Activated naive CD8-positive, alpha-beta T cell treated with anti-CD3 and anti-CD28 coated beads, Interleukin-2, amount 10 ng/mL, durations not matched to agents 7 days and 5 days (primary cell): ENCODE results near the gene BDKRB2. TPM values are rescaled to one million over a fixed set of nuclear protein-coding genes. Genes with fewer than 3 reads are reported as not detected.

Experiments used
- ATAC-seq: fragments of 150-1000 bp; cut with Tn5 transposase; one replicate; pipeline ENCODE4 v1.10.0; 2021; ENCODE audit warnings: low read depth, moderate library complexity
- POLR2A ChIA-PET: fragments of 350-600 bp; sonication (Branson Sonifier 250); formaldehyde crosslinking; loops from one replicate; lab custom pipeline; 2021; ENCODE audit warnings: antibody characterized with exemption; lab: Charles Lee
- DNase-seq: peaks from one replicate; pipeline ENCODE4 v3.0.0; 2021
- H3K27ac Mint-ChIP-seq: one replicate; pipeline ENCODE4 v1.8.0; 2022; ENCODE audit warnings: mild to moderate bottlenecking, mixed read lengths
- H3K27me3 Mint-ChIP-seq: one replicate; pipeline ENCODE4 v1.8.0; 2022; ENCODE audit warnings: mild to moderate bottlenecking, moderate library complexity, mixed read lengths
- H3K36me3 Mint-ChIP-seq: one replicate; pipeline ENCODE4 v1.8.0; 2021; ENCODE audit warnings: mild to moderate bottlenecking, mixed read lengths
- H3K4me1 Mint-ChIP-seq: one replicate; pipeline ENCODE4 v1.8.0; 2021; ENCODE audit warnings: mixed read lengths
- H3K4me3 Mint-ChIP-seq: one replicate; pipeline ENCODE4 v1.8.0; 2022; ENCODE audit warnings: mild to moderate bottlenecking, moderate library complexity, mixed read lengths
- H3K9me3 Mint-ChIP-seq: one replicate; pipeline ENCODE4 v1.8.0; 2021; ENCODE audit warnings: mixed read lengths
- total RNA-seq, 2 experiments: library from RNA; stranded (reverse); gene quantifications; one replicate each; pipeline ENCODE4 v1.2.3, GENCODE V29; 2021

BDKRB2 gene
- total RNA-seq, 2 experiments from 2014 or later = not detected

DNA sequence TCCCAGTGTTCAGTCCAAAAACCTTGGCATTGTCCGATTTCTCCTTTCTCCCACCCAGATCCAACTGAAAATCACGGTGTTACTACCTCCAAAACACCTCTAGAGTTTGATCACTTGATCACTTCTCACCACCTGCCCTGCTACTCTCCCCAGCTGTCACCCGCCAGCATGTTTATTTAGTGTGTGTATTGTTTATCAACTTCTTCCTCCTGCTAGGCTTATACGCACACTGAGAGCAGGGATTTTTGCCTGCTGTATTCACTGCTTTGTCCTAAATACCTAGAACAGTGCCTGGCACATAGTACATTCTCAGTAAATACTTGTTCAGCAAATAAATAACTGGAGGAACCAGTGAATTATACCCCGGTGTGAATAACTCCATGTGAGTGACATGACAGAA, 56.4 kb downstream of the BDKRB2 start:
- POLR2A ChIA-PET = no interaction called here
- Mint-ChIP-seq H3K4me3 (no peak overlapping the region), H3K27me3 (peaks cover 24% of the 10 kb centered on the region), H3K36me3 (no peaks in the 10 kb centered on the region), H3K9me3 (no peaks in the 10 kb centered on the region), H3K27ac (no peak overlapping the region), H3K4me1 (no peaks in the 10 kb centered on the region)
- ATAC-seq (no peak), DNase-seq (no peak)

DNA sequence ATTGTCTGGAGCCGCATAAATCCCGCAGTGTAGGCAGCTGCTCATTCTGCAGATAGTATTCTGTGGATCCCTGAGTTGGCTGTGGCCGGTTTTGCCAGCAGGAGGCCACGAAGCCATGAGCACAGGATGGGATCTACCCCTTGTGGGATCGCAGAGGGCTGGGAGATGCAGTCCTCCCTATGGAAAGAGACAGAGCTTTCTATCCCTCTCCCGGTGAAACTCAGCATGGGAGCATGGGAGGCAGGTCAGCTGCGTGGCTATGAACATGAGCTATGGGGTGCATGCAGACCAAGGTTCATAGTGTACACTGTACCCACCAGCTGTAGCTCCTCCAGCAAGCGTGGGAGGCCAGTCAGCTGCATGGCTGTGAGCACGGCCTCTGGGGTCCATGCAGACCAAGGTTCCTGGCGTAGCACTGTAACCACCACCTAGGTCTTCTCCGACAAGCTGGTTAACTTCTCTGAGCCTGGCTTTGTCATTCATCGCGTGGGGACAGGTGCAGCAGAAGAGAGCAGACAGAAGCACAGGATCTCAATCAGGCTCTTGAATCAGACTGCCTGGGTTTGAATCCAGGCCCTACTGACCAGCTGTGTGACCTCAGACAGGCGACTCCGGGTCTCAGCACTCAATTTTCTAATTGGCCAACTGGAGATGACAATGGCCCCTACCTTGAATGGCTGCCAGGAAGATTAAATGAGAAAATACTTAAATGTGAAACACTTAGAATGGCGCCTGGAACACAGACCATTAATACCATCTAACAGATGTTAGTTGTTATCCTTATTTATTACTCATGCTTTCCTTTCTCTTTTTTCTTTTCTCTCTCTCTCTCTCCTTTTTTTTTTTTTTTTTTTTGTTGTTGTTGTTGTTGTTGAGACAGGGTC, 57.4 kb downstream of the BDKRB2 start:
- Mint-ChIP-seq H3K9me3 (no peaks in the 10 kb centered on the region), H3K36me3 (no peaks in the 10 kb centered on the region), H3K27me3 (peaks cover 20% of the 10 kb centered on the region), H3K27ac (no peak overlapping the region), H3K4me3 (no peak overlapping the region), H3K4me1 (no peaks in the 10 kb centered on the region)
- no peak for ATAC-seq
- DNase-seq = no peak
- POLR2A ChIA-PET = no interaction called here

DNA sequence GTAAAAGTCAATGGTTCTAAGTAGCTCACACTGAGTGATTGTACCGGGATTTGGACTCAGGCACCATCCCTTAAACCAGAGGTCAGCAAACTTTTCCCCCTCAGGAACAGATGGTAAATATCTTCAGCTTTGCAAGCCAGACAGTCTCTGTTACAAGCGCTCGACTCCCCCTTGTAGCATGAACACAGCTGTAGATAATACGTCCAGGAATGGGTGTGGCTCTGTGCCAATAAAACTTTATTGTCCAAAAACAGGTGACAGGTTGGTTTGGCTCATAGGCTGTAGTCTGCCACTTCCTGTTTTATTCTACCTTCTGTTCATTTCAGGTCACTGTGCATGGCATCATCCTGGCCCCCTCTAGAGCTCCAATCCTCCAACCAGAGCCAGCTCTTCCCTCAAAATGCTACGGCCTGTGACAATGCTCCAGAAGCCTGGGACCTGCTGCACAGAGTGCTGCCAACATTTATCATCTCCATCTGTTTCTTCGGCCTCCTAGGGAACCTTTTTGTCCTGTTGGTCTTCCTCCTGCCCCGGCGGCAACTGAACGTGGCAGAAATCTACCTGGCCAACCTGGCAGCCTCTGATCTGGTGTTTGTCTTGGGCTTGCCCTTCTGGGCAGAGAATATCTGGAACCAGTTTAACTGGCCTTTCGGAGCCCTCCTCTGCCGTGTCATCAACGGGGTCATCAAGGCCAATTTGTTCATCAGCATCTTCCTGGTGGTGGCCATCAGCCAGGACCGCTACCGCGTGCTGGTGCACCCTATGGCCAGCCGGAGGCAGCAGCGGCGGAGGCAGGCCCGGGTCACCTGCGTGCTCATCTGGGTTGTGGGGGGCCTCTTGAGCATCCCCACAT, 58.9 kb downstream of the BDKRB2 start:
- H3K4me1 Mint-ChIP-seq = no peaks in the 10 kb centered on the region
- H3K27ac Mint-ChIP-seq = no peak overlapping the region
- ATAC-seq = no peak
- H3K27me3 Mint-ChIP-seq = peaks cover 14% of the 10 kb centered on the region
- H3K9me3 Mint-ChIP-seq = no peaks in the 10 kb centered on the region
- no peaks in the 10 kb centered on the region for H3K36me3 Mint-ChIP-seq
- no peak overlapping the region for H3K4me3 Mint-ChIP-seq
- no peak for DNase-seq
- POLR2A ChIA-PET = no interaction called here

- Mint-ChIP-seq H3K27me3 (peaks cover 14% of the 10 kb centered on the region), H3K4me3 (no peak overlapping the region), H3K27ac (no peak overlapping the region), H3K9me3 (no peaks in the 10 kb centered on the region), H3K36me3 (no peaks in the 10 kb centered on the region), H3K4me1 (no peaks in the 10 kb centered on the region)
- POLR2A ChIA-PET = no interaction called here
- DNase-seq (no peak), ATAC-seq (no peak)
Measured at GRCh38 chr14:96264200-96264553, 59.5 kb downstream of the BDKRB2 start.

DNA sequence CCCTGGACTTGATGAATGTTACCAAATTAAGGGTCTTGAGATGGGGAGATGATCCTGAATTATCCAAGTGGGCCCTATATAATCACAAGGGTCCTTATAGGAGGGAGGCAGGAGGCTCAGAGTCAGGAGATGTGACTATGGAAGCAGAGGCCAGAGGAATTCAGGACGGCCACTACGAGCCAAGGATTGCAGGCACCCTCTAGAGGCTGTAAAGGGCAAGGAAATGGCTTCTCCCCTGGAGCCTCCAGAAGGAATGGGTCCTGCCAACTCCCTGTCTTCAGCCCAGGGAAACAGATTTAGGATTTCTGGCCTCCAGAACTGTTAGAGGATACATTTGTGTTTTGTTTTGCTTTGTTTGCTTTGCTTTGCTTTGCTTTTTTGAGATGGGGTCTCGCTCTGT, 60.2 kb downstream of the BDKRB2 start:
- H3K36me3 Mint-ChIP-seq = no peaks in the 10 kb centered on the region
- no peak overlapping the region for H3K4me3 Mint-ChIP-seq
- no peak for ATAC-seq
- POLR2A ChIA-PET = no interaction called here
- no peak overlapping the region for H3K27ac Mint-ChIP-seq
- DNase-seq = no peak
- H3K27me3 Mint-ChIP-seq = peaks cover 14% of the 10 kb centered on the region
- no peaks in the 10 kb centered on the region for H3K9me3 Mint-ChIP-seq
- no peaks in the 10 kb centered on the region for H3K4me1 Mint-ChIP-seq

DNA sequence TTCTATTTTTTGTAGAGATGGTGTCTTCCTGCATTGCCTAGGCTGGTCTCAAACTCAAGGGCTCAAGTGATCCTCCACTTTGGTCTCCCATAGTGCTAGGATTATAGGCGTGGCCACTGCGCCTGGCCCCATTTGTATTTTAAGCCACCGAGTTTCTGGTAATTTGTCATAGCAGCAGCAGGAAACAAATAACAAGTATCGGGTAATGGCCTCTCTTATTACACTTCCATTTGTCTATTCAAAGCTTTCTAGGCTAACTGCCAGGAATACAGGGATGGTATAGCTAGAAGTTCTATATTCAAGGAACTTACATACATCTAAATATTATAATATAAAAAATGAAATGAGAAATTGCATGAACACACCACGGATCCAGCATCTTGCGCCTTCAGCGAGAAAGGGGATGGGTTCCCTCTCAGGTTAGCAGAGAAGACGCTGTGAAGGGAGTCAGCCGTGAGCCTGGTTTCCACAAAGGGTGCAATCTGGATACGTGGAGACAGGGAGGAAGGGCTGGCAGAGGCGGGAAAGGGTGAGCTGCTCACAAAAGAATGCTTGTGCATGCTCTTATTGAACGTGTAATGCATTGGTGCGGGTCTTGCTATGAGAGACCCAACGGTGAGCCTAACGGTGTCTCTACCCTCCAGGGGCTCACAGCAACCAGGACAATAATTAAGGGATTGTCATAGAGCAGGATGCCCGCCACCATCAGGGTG, 60.9 kb downstream of the BDKRB2 start:
- no peaks in the 10 kb centered on the region for H3K36me3 Mint-ChIP-seq
- no peak overlapping the region for H3K4me3 Mint-ChIP-seq
- H3K27ac Mint-ChIP-seq = no peak overlapping the region
- DNase-seq (no peak), ATAC-seq (no peak)
- POLR2A ChIA-PET = no interaction called here
- H3K4me1 Mint-ChIP-seq = no peaks in the 10 kb centered on the region
- H3K9me3 Mint-ChIP-seq = no peaks in the 10 kb centered on the region
- peaks cover 13% of the 10 kb centered on the region for H3K27me3 Mint-ChIP-seq

GRCh38 chr14:96267336-96267735, 62.7 kb downstream of the BDKRB2 start:
- H3K27ac Mint-ChIP-seq = no peak overlapping the region
- no peaks in the 10 kb centered on the region for H3K9me3 Mint-ChIP-seq
- POLR2A ChIA-PET = no interaction called here
- H3K27me3 Mint-ChIP-seq = no peaks in the 10 kb centered on the region
- H3K4me1 Mint-ChIP-seq = no peaks in the 10 kb centered on the region
- no peaks in the 10 kb centered on the region for H3K36me3 Mint-ChIP-seq
- DNase-seq = no peak
- H3K4me3 Mint-ChIP-seq = no peak overlapping the region
- ATAC-seq = no peak

GRCh38 chr14:96267916-96268315, 63.3 kb downstream of the BDKRB2 start:
- Mint-ChIP-seq H3K9me3 (no peaks in the 10 kb centered on the region), H3K27me3 (no peaks in the 10 kb centered on the region), H3K4me1 (no peaks in the 10 kb centered on the region), H3K27ac (no peak overlapping the region), H3K4me3 (no peak overlapping the region), H3K36me3 (no peaks in the 10 kb centered on the region)
- ATAC-seq (no peak), DNase-seq (no peak)
- POLR2A ChIA-PET = no interaction called here

- Mint-ChIP-seq H3K4me3 (no peak overlapping the region), H3K9me3 (no peaks in the 10 kb centered on the region), H3K4me1 (no peaks in the 10 kb centered on the region), H3K36me3 (no peaks in the 10 kb centered on the region), H3K27me3 (no peaks in the 10 kb centered on the region), H3K27ac (no peak overlapping the region)
- no peak for ATAC-seq
- no peak for DNase-seq
- POLR2A ChIA-PET = no interaction called here
Measured at GRCh38 chr14:96268431-96269358, 64.1 kb downstream of the BDKRB2 start.

DNA sequence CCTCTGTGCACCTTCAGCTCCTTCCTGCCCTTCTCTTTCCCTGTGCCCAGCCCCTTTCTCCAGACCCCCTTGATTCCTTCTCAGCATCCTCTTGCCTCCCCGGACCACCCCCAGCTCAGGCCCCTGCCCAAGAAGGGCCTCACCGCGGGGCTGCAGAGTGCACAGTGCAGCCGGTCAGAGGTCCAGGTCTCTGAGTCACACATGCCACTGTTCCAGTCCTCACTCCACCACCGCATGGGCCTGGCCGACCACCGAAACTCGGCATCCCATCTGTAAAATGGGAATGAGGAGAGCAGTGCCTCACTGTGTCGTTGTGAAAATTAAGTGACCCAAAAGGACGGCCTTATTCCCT, 64.7 kb downstream of the BDKRB2 start:
- no peak overlapping the region for H3K4me3 Mint-ChIP-seq
- no peaks in the 10 kb centered on the region for H3K4me1 Mint-ChIP-seq
- no peaks in the 10 kb centered on the region for H3K9me3 Mint-ChIP-seq
- no peak overlapping the region for H3K27ac Mint-ChIP-seq
- POLR2A ChIA-PET = no interaction called here
- ATAC-seq (no peak), DNase-seq (no peak)
- H3K27me3 Mint-ChIP-seq = no peaks in the 10 kb centered on the region
- H3K36me3 Mint-ChIP-seq = no peaks in the 10 kb centered on the region

GRCh38 chr14:96270565-96271420, 66.2 kb downstream of the BDKRB2 start:
- Mint-ChIP-seq H3K4me1 (no peaks in the 10 kb centered on the region), H3K27ac (no peak overlapping the region), H3K4me3 (no peak overlapping the region), H3K36me3 (no peaks in the 10 kb centered on the region), H3K27me3 (peaks cover 5% of the 10 kb centered on the region), H3K9me3 (no peaks in the 10 kb centered on the region)
- ATAC-seq = no peak
- DNase-seq = no peak
- POLR2A ChIA-PET = no interaction called here

GRCh38 chr14:96271421-96271762, 66.8 kb downstream of the BDKRB2 start:
- Mint-ChIP-seq H3K4me1 (no peaks in the 10 kb centered on the region), H3K27me3 (peaks cover 5% of the 10 kb centered on the region), H3K4me3 (no peak overlapping the region), H3K9me3 (no peaks in the 10 kb centered on the region), H3K27ac (no peak overlapping the region), H3K36me3 (no peaks in the 10 kb centered on the region)
- POLR2A ChIA-PET = no interaction called here
- ATAC-seq (no peak), DNase-seq (no peak)
